ENCODE results near the gene CRACR2A.

The CRACR2A gene

DNA sequence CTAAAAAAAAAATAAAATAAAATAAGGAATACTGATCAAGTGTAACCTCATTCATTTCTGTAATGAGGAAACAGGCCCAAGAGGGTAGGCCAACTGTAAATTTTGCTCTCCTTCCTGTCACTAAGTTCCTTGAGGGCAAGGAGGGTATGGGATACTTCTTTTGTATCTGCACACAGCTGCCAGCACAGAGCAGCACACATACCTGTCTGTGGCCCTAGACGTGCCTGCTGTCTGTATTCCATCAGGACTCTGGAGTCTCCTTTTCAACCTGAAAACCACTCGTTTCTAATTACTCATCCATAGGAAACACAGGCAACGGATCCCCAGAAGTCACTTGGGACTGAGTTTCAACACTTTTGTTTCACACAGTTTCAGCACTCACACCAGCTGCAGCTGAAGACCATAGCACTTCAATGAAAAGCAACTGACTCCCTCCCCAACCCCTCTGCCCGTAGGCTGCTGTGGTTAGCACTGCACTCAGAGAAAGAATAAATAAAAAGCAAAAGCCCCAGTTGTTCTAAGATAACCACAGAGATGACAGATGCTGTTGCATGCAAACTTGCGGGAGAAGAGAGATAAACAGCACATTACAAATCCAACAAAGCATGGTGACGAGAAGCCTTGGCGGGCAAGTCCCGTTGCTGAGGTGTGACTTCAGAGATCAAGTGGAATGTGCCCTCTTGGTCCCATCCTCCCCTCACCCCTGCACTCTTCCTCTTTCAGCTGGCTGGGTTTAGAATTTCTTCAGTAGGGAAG, 24.9 kb downstream of the CRACR2A start:
- in situ Hi-C loops (cut with MboI; ENCODE audit: low sequenced_read_pairs): no loop called here

DNA sequence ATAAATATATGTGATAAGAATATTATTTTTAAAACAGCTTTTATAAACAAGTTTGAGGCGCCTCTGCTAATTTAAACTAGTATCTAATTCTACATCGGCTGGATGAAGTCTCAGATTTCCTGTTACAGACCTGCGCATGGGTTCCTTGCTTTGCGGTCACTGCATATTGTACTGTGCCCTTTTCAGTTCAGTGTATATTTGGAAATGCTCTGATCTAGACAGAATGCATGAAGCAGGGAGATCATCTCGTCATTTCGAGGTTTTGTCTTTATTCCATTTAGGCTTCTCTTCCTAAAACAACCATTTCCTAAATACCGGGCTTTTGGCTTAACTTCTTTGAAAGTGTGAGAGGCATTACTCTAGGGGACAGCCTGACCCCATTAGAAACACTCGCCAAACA, 25.6 kb downstream of the CRACR2A start:
- in situ Hi-C loops (cut with MboI; ENCODE audit: low sequenced_read_pairs): no loop called here

DNA sequence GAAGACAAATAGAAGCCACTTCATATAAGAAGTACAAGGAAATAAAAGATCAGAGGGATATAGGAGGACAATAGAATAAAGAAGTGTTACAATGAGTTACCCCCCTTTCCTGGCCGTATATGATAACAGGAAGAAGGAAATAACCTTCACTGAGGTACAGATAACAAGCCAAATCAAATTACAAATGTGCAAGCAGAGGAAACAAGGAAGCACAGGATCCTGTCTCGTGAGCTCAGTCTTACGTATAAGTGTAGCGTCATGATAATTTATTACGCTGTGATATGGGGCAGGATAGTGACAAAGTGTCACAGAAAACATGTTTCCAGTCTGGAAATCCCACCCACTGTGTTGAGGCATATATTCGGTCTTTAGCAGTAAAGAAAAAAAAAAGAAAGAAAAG, 26.5 kb downstream of the CRACR2A start:
- in situ Hi-C loops (cut with MboI; ENCODE audit: low sequenced_read_pairs): no loop called here

DNA sequence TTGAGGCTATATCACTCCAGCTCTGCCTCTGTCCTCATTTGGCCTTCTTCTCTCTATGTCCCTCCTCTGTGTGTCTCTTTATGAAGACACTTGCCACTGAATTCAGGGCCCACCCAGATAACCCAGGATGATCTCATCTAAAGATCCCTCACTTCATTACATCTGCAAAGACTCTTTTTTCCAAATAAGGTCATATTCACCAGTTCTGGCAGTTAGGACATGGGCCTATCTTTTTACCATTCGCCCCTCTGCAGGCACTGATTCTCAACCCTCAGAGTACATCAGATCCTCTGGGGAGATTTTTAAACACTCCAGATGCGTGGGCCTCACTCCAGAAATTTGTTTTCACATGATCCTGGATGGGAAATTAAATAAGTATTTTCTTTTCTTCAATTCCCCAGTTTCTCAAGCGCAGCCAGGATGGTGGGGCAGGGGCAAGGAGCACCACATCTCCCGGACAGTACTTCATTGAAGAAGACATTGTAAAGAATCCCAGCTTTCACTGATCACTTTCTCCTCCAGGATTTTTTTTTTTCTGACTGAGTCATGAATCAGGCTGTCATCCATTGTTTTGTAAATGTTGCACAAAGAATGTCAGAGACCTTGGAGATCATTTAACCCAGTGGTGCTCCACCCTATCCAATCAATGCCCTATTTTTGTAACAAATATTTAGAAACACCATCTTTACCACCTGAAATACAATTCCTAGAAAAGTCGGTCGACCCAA, 27.4 kb downstream of the CRACR2A start:
- in situ Hi-C loops (cut with MboI; ENCODE audit: low sequenced_read_pairs): no loop called here

DNA sequence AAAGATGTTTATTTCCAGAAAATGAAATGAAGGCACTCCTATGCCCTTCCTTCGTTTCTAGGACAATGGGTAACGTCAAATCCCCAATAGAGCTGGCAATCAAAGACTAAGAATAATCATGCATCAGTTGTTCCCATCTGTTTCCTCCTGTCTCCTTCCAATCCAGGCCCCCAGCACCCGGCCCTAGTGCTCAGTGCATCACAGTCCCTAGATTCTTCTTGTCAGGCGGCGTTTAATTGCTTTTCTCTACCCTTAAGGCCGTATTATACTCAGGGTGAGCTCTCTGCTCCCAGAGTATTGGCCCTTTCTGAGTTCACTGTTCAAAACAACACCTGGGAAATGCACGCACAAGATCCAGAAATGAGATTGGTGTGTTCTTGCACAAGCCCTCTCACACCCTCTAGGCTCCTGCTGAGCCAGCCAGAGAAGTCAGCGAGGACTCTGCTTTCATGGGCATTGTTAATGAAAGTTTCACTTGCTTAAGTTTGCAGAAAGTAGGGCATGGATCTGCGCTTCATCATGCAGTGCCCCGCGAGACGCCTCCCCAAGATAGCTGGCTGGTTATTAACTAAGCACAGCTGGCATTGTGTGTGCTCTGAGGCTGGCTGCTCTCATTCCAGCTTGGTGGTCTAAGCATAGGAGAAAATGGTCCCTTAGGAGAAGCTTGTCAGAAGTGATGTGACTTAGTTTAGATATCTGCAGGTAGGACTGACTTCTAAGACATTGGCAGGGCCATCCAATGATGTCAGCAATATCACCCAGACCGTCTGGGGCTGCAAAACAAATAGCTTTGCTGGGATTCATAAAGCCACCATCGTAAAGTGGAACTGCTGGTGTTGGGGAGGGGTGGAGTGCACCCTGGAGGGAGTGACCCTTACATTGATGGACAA, 28.7 kb downstream of the CRACR2A start:
- in situ Hi-C loops (cut with MboI; ENCODE audit: low sequenced_read_pairs): no loop called here

DNA sequence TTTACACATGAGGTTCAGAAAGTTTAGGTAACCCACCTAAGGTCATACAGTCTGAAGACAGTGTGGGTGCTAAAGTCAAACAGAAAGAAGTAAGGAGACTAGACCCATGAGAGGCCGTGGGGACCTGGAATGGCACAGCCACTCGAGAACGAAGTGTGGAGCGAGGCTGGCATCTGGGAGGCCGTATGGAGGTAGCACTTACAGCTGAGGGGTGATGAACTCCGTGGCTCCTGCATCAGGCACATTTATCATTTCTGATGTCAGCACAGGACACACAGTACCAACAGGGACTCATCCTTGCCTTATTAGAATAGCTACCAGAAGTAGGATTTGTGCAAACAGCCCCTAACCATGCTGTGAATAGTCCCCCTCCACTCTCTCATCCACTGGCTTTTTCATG, 30.5 kb downstream of the CRACR2A start:
- in situ Hi-C loops (cut with MboI; ENCODE audit: low sequenced_read_pairs): no loop called here

DNA sequence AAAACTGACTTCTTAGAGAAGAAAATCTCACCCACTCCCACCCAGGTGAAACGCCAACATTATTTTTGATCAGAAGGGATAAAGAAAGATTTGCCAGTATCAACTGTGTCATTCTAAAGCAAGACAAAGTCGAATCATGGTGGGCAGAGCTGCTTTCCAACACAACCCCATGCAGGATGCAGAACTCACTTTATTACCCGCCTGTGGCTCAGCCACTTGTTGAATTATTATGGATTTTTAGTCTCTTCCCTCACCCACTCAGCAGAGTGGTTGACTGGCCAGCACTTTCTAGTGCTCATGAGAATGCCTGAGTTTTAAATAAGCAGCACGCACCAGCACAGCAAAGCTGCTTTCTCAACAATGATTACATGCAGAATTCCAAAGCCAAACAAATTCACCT, 32.1 kb downstream of the CRACR2A start:
- in situ Hi-C loops (cut with MboI; ENCODE audit: low sequenced_read_pairs): no loop called here

DNA sequence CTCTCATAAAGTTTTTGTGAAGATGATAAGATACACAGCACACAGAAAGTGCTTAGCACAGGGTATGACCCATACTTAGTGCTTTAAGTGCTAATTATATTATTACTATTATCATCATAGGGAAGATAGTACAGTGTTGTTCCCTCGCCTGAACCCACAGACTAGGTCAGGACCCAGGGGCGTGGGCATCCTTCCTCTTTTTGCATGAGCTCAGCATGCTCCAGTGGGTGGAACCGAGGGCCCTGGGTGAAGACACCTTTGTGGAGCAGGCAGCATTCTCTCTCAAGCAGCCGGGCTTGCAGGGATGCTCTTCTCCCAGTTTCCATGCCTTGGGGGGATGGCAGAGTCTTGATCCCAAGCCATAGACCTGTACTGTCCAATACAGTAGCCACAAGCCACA, 34.8 kb downstream of the CRACR2A start:
- in situ Hi-C loops (cut with MboI; ENCODE audit: low sequenced_read_pairs): no loop called here

DNA sequence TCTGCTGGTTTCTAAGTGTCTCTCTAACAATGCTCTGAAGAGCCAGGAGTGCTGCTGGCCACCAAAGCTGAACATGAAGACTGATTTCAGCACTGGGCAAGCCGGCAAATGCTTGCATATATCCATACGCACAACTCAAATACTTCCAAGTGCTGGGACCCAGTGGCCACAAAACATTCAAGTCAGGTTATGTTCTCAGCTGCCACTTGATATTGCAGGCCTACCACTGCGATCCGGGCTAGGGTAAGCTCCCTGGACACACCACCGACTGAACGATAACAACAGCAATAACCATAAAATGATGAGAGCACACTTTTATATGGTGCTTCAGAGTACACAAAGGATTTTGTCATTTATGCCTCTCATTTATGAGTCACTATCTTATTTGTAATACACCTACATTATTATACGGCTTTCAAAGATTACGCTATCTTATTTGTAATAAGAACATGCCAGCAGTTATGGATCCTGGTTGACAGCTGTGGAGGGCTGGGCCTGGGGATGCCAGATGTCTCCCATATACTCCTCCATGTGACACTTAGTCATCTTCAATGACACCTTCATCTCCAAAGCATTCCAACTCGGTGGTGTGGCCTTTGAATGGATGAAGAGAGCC, 35.5 kb downstream of the CRACR2A start:
- in situ Hi-C loops (cut with MboI; ENCODE audit: low sequenced_read_pairs): no loop called here

DNA sequence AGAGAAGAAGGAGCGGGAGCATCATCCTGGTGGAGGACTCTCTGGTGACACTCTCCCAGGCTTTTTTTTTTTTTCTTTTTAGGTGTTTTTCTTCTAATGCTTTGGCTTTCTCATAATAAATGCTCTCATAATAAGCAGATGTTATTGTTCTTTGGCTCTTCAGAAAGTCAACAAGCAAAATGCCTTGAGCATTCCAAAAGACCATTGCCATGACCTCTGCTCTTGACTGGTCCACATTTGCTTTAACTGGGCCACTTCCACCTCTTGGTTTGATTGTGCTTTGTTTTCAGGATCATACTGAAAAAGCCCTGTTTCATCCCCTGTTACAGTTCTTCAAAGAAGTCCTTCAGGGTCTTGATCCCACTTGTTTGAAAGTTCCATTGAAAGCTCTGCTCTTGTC, 36.9 kb downstream of the CRACR2A start:
- in situ Hi-C loops (cut with MboI; ENCODE audit: low sequenced_read_pairs): no loop called here

DNA sequence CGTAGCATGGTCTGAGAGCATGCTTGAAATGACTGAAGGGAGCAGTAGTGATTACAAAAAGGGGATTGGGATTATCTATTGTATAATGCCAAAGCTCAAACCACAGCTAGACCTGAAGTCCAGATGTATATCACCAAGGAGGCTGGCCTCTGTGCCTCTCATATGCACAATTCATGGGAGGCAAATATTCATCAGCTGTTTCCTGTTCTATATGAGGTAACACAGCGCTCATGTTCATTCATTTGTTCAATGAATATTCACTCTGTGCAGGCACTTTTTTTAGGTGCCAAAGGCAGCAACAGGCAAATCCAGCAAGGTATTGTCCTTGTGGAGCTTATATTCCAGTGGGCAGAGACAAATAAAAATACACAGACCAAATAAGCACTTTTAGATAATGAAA, 39.0 kb downstream of the CRACR2A start:
- in situ Hi-C loops (cut with MboI; ENCODE audit: low sequenced_read_pairs): no loop called here

DNA sequence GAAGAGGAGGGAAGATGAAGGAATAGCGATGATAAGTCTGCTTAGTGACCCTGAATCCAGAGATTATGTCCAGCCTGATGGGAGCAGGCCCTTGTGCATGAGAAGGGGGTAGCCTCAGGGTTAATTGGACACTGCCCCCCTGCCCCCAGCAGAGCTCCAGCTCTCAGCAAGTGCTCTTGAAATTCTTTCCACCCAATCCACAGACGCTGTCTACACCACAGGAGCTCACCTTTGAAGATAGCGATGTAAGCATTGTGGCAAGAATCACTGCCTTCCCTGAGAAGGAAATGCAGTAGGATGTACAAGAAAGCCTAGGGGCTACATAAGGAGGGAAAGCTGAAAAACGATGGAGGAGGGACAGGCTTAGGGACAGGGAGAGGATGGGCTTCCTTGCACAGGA, 39.4 kb downstream of the CRACR2A start:
- in situ Hi-C loops (cut with MboI; ENCODE audit: low sequenced_read_pairs): no loop called here

DNA sequence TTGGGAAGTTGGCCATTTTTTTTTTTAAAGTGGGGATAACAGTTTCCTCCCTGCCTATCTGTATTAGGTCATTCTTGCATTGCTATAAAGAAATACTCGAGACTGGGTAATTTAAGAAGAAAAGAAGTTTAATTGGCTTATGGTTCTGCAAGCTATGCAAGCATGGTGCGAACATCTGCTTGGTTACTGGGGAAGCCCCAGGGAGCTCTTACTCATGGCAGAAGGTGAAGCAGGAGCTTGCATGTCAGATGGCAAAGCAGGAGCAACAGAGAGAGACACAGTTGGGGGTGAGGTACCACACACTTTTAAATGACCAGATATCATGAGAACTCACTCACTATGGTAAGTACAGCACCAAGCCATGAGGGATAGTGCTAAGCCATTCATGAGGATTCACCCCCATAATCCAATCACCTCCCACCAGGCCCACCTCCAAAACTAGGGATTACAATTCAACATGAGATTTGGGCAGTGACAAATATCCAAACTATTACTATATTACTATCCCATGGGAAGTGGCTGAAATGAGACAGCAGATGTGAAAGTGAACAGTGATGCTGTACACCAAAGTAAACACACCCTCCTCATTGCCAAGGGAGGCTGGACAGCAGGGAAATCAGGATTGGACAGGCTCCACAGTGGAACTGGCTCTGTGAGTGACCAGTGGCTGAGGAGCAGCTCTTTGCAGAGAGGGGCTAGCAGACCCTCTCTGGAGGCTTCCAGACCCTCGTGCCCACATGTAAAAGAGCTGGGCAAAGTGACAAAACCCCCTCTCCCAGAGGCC, 40.5 kb downstream of the CRACR2A start:
- in situ Hi-C loops (cut with MboI; ENCODE audit: low sequenced_read_pairs): no loop called here

DNA sequence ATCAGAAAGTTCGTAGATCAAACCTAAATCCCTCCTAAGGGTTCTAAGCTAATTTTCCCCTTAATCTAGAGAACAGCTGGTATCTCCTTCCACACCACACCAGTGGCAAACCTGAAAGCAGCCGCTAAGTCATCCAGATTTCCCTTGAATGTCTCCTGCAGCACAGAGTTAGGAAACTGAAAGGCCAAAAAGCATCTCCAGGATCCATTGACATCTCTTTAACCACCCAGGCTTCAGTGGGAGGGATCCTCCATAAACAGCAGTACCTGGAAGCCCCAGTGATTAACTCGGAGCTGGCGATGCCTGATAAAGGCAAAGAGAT, 47.6 kb downstream of the CRACR2A start:
- in situ Hi-C loops (cut with MboI; ENCODE audit: low sequenced_read_pairs): no loop called here

DNA sequence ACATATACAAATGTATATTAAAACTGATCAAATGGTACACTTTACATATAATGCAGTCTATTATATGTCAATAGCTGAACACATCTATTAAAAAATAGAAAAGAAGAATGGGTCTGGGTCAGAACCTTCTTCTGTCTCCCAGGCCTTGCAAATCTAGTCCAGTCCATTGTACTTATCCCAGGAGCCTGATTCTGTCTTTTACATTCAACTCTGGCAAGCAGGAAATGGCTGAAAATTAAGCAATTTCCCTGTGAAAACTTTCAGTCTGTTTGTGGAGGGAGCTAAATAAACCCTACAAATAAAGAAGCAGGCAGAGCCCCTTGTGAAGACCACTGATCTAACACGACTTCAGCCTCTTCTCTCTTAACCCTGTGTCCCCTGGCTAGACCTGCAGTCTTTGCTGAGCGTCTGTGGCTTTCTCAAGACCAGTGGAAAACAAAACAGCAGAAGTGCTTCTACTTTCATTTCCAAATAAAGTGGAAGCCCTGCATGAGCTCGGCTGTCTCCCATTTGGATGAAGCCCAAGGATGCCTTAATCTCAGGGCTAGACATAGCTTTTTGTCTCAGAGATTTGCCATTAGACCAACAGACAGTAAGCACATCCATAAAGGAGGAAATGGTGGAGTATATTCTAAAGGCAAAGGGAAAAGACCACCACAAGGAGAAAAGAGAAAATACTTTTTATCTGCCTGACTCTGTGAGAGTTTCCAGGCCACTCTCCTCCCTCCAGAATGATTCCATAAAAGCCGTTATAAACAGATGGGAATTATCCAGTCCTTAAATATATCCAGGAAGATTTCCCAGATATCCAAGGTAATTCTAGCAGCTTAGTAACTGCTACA, 48.2 kb downstream of the CRACR2A start:
- in situ Hi-C loops (cut with MboI; ENCODE audit: low sequenced_read_pairs): no loop called here

DNA sequence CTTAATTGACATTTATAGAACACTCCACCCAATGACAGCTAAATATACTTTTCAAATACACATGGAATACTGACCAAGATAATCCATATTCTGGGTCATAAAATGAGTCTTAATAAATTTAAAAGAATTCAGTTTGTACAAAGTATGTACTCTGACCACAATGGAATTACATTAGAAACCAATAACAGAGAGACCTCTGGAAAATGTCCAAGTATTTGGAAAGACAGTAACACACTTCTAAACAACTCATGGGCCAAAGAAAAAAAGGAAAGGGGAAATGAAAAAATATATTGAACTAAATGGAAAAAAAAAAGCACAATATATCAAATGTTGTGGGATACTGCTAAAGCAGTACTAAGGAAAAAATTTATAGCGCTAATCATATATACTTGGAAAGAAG, 52.0 kb downstream of the CRACR2A start:
- in situ Hi-C loops (cut with MboI; ENCODE audit: low sequenced_read_pairs): no loop called here

DNA sequence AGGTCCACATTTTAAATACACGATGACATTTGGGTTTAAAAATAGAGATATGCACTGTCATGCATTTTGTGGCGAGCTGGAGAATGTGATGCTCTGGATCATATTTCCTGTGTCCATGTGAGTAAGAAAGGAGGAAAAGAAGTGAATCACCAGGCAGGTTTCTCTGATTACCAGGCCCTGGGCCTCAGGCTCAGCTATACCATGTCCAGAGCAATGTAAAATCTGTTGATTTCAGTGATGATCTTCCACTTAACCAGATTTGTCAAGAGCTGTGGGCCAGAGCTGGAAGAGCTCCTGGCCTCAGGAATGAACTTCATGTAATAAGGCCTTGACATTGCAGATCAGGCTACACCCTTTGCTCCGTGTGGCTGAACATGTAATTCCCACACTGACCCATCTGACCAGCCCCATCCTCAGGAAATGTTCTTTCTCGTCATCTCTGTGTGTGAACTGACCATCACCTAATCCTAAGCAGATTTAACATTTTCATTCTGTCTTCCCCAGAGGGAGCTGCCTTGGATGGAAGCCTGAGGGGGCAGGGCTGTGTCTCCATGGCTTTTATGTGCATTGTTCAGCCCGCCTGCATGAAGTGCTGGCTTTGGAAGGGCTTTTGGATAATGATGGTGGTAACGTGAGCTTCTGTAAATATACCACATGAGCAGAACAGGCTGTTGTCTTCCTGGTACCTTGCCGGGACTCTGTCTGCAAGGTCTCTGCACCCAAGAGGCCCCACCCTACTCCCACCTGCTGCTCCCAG, 54.5 kb downstream of the CRACR2A start:
- in situ Hi-C loops (cut with MboI; ENCODE audit: low sequenced_read_pairs): no loop called here

DNA sequence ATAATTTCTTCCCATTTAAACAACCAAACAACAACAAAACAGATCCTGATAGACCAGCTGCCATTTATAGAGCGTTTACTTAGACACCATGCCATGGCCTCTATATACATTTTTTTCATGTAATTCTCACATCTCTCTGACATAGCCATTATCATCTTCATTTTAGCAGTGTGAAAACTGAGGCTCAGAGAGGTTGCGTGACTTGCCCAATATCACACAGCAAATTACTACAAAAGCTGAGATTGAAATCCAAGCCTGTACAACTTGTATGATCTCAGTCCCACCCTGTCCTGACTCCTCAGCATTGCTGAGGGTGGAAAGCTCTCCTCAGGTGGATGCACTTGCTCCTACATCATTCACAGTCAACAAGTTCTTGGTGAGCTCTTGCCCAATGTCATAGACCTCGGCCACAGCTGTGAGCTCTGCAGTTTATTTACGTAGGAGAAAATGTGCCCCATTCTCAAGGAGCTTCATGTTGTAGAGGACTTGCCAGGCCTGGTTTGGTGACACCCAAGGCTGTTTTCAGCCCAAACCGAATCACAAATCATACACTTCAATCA, 55.5 kb downstream of the CRACR2A start:
- in situ Hi-C loops (cut with MboI; ENCODE audit: low sequenced_read_pairs): no loop called here

DNA sequence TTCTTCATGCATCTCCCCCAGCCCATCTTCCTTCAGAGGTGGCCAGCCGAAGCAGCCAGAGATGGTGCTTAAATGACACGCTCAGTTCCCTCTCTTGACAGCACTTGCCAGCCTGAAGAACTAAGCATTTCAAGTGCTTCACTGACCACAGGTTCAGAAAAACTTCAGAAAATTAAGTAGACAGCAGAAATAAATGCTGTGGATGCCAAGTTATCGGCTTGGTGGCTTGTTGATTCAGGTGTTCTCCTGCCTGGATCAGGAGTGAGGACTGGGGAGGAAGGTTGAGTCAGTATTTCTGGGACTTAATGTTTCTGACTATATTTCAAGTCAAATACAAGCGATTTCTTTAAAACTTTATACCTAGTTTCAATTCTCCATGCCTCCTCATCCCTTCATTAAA, 58.2 kb downstream of the CRACR2A start:
- in situ Hi-C loops (cut with MboI; ENCODE audit: low sequenced_read_pairs): no loop called here

Data from HL-60/S4 treated with phorbol 12-myristate 13-acetate at 8.2 ng/mL for 4 days and 3 days (cell line).